Suprapubic skin (tissue), 3 donors: ENCODE results near the gene TP73.

Experiments
- CTCF ChIP-seq, 2 donors: fragments of 200-600 bp in 1 of 2; fragments of 450-650 bp in 1 of 2; sonication (generic) in 1 of 2; IDR thresholded peaks; one replicate each; pipeline ENCODE4 v1.5.1; 2016 to 2019; ENCODE audit warnings: antibody characterized with exemption in 2 of 2, mild to moderate bottlenecking in 1 of 2, moderate library complexity in 1 of 2
- POLR2A ChIP-seq, 2 donors: fragments of 450-650 bp; IDR thresholded peaks; one replicate each; pipeline ENCODE4 v1.6.1; 2017; ENCODE audit warnings: antibody characterized with exemption in 2 of 2, mild to moderate bottlenecking in 2 of 2, moderate library complexity in 2 of 2

DNA sequence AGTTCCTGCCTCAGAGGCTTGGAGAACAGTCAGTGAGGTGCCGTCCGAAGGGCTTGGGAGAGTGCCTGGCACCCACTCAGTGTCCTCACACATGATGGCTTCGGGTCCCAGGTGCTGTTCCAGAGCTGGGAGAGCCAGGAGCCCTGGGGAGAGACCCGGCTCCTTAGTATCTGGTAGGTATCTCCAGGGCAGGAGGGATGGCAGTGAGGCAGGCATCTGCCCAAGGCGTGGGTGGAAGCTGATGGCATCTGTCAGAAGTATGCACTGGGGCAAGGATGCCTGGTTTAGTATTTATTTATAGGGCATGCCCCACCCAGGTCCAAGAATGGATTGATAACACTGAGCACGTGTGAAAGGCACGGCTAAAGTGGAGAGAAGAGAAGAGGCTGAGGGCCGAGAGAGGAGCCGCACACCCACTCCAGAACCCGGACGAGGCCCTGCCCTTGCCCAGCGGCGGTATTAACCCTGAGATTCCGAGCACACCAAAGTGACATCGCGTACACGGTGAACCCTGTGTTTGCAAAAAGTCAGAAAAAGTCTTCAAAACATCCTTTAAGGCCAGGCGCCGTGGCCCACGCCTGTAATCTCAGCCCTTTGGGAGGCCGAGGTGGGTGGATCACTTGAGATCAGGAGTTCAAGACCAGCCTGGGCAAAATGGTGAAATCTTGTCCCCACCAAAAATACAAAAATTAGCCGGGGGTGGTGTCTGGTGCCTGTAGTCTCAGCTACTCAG, 2.4 kb downstream of the TP73 start:
- TF ChIP-seq CTCF (IDR thresholded peaks at IDR 0.05) (no peak), POLR2A (IDR thresholded peaks at IDR 0.05) (no peak)
